ENCODE measurements around the gene U2AF1L4.

Gene U2AF1L4

GRCh38 chr19:35757231-35757748 is 12.1 kb upstream of the U2AF1L4 start:
- DNase-seq (ENCODE audit: low read depth) = peak; percentile 91

DNA sequence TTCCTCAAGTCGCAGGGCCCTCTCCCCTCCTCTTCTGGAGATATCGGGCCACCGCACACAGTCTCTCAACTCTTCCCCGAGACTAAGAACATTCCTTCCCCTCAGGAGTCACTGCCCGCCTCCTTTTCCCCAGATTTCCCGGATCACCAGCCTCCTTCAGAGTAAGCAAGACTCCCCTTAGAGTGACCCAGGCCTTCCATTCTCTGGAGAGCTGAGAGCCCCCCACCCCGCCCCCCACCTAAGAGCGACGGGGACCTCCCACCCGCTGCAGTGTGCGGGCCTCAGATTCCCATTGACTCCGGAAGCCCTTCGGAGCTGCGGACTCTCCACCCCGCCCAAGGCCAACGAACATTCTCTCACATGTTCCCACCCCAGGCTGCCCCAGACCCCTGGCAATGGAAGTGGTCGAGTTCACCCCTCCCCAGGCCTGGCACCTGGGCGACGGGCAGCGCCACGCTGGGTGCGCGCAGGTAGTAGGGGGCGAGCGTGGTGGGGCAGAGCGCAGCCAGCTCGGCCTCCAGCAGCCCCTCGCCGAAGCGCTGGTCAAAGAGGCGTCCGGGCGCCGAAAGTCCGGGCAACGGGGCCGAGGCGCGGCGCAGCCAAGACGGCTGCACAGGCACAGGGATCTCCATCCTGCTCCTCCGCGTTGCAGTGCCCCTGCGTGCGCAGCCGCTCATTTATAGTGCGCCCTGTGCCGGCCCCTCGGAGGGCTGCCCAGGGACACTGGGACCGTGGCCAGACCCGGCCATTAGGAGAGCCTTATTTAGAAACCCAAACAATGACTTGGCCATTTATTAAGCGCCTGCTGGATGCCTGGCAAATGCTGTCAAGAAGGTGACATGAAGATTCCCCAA is 11.4 kb upstream of the U2AF1L4 start, which contains the start of gene HSPB6:
HSPB6 (minus strand) TSS at position 653 of the 854 bp plus-strand sequence; CDS start at position 632, 21 bp downstream.
- DNase-seq (ENCODE audit: low read depth) = no peak

- DNase-seq (ENCODE audit: low read depth) = peak; percentile 57
Measured at GRCh38 chr19:35755550-35756376, 10.5 kb upstream of the U2AF1L4 start.

- DNase-seq (ENCODE audit: low read depth) = no peak
Measured at GRCh38 chr19:35755131-35755549, 9.9 kb upstream of the U2AF1L4 start.

DNA sequence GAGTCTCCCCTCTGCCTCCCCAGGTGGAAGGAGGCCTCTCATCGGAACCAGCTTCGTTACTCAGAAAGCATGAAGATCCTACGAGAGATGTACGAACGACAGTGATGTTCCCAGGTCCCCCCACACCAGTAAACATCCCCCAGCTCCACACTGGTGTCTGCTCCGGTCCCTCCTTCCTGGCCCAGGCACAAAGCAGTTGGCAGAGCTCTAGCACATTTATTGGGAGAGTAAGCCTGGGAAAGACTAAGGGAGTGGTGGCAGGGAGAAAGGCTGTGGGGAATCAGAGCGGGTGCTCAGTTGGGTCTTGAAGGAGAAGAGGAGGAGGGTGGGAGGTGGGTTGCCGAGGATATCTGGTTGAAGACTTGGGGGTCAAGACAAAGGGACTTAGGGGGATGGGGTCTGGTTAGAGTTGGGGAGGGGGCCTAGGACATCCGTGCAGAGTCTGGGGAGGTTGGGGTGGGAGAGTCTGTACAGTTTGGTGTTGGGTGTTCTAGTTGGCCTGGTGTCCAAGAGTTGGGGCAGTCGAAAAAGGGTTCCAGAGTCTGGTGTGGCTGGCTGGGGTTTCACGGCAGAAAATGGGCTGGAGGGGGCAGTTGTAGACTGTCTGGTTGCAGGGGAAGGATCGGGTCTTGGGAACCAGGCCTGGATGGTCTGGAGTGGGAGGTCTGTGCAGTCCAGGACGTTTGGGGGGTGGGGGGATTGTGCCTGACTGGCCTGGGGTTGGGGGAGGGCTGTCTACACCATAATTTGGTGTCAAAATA is 9.3 kb upstream of the U2AF1L4 start:
- no peak for DNase-seq (ENCODE audit: low read depth)

- no peak for DNase-seq (ENCODE audit: low read depth)
Measured at GRCh38 chr19:35753634-35754369, 8.6 kb upstream of the U2AF1L4 start.

- no peak for DNase-seq (ENCODE audit: low read depth)
Measured at GRCh38 chr19:35752746-35753350, 7.6 kb upstream of the U2AF1L4 start.

- no peak for DNase-seq (ENCODE audit: low read depth)
Measured at GRCh38 chr19:35751839-35752745, 6.9 kb upstream of the U2AF1L4 start.

DNA sequence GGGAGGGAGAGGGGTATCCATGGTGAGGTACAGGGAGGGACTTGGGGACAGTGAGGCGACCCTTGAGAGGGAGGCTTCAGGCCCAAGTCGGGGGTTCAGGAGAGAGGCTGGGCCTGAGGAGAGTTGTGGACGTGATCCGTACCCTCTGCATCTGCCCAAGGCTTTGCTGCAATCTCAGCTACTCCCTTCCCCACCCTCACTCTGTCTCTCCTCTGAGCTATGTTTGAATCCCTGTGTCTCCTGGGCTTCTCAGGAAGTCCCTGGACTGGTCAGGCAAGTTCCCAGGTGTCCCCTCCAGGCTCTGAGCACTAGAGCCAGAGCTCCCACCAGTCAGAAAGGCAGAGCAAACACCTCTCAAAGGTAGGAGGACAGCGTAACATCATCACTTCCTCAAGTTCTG is 4.9 kb upstream of the U2AF1L4 start:
- DNase-seq (ENCODE audit: low read depth) = no peak

GRCh38 chr19:35748106-35749020 is 3.1 kb upstream of the U2AF1L4 start, which contains the start of gene LIN37:
TSS of gene LIN37 (plus strand) at chr19:35748576. CDS start at chr19:35748725, 149 bp downstream.
- peak; percentile 99 for DNase-seq (ENCODE audit: low read depth)

- no peak for DNase-seq (ENCODE audit: low read depth)
Measured at GRCh38 chr19:35746531-35746930, 1.3 kb upstream of the U2AF1L4 start.

DNA sequence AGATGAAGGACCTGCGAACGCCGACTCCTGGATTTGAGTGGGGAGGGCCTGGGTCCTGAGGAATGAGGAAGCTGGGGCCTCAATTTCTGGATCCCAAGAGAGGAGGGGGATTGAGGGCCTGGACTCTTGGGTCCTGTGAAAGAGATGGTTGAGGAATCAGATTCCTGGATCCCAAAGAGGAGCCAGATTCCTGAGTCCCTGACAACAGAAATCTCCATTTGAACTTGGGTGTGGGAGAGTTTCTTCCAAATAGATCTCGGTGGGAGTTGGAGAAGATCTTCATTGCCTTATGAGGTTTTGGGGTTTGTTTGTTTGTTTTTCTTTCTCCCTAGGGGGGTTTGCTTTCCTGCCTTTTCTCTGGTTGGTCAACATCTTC is 857 bp upstream of the U2AF1L4 start:
- DNase-seq (ENCODE audit: low read depth) = no peak

- DNase-seq (ENCODE audit: low read depth) = peak; percentile 96
Measured at GRCh38 chr19:35744430-35745327, 539 bp downstream of the U2AF1L4 start.

DNA sequence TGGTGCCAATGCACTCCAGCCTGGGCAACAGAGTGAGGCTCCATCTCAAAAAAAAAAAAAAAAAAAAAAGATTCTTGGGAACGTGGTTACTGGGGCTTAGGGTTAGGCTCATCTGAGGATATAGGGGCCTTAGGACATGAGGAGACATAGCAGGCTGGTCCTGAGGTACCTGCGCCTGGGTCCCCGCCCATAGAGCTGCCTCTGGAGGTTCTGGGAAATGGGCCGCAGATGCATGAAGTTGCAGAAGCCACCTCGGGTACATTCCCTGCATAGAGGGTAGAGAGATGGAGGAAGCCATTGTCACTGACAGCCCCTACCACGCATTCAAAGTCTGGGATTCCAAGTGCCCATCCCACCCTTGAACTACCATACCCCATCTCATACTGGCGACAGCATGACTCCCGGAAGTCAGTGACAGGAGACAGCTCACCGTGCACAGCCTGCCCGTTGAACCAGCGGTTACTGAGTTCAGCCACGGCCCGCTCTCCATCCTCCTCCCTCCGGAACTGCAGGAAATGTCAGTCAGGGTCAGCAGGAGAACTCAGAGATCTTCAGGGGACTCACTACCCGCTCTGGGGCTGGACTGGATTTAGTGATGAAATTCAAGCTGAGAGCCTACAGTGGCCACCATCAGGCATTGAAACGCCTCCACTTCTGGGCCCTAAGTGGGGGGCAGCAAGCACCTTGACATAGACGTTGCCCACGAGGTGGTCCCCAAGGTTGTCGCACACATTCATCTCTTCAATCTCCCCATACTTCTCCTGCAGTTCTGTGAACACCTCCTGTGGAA is 1.4 kb downstream of the U2AF1L4 start:
- DNase-seq (ENCODE audit: low read depth) = no peak

DNA sequence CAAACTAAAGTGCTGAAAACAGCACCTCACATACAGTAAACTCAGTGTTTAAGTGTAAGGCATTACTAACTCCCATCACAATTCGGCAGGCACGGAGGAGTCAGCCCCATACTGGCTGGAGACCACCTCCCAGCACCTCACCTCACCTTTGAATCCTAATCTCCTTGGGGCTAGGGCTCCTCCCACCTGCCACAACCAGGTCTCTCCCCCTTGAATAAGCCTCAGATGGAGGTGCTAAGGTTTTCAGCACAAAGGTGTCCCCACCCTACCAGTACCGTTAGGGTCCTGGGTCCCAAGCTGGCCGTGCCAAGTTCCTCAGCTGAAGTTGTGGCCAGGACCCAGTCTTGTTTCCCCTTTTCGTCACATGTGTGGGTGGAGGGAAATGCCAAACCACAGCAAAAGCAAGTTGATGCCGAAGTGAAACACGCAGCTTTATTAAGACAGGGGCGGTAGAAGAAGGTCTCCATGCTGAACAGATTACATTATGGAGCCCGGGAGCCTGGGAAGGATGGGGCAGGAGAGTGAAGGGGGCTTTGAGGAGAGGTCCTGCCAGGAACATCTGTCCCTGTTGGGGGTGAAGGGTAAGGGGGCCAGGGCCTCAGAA is 3.0 kb downstream of the U2AF1L4 start, which contains the start of gene IGFLR1:
IGFLR1 (minus strand) TSS at position 332 of the 604 bp plus-strand sequence. CDS start 1,272 bp downstream, outside the sequence.
- no peak for DNase-seq (ENCODE audit: low read depth)

GRCh38 chr19:35741203-35741515 is 4.1 kb downstream of the U2AF1L4 start:
- no peak for DNase-seq (ENCODE audit: low read depth)
